Stimulated activated naive CD8-positive, alpha-beta T cell treated with anti-CD3 and anti-CD28 coated beads, Interleukin-15, Interleukin-2, amounts not matched to agents 100 ng/mL and 50 ng/mL, for 24 hours (primary cell): ENCODE measurements around the gene ZMIZ2.

Experiments used
- H3K27ac Mint-ChIP-seq: one replicate; pipeline ENCODE4 v1.8.0; 2021; ENCODE audit warnings: mild to moderate bottlenecking, mixed read lengths
- H3K27me3 Mint-ChIP-seq: one replicate; pipeline ENCODE4 v1.8.0; 2021; ENCODE audit warnings: mixed read lengths
- H3K36me3 Mint-ChIP-seq: one replicate; pipeline ENCODE4 v1.8.0; 2021; ENCODE audit warnings: low read depth, mixed read lengths
- H3K4me1 Mint-ChIP-seq: one replicate; pipeline ENCODE4 v1.8.0; 2021; ENCODE audit warnings: low read depth, mixed read lengths
- H3K4me3 Mint-ChIP-seq: one replicate; pipeline ENCODE4 v1.8.0; 2021; ENCODE audit warnings: mild to moderate bottlenecking, mixed read lengths
- H3K9me3 Mint-ChIP-seq: one replicate; pipeline ENCODE4 v1.8.0; 2021; ENCODE audit warnings: mixed read lengths

ZMIZ2 gene

GRCh38 chr7:44759246-44759645, 10.6 kb downstream of the ZMIZ2 start:
- Mint-ChIP-seq H3K36me3 (peaks cover 31% of the 10 kb centered on the region), H3K27me3 (no peaks in the 10 kb centered on the region), H3K27ac (no peak overlapping the region), H3K4me1 (peaks cover 10% of the 10 kb centered on the region), H3K4me3 (no peak overlapping the region), H3K9me3 (no peaks in the 10 kb centered on the region)

GRCh38 chr7:44760034-44760580, 11.5 kb downstream of the ZMIZ2 start:
- Mint-ChIP-seq H3K4me3 (no peak overlapping the region), H3K27me3 (no peaks in the 10 kb centered on the region), H3K27ac (no peak overlapping the region), H3K4me1 (peaks cover under 1% of the 10 kb centered on the region), H3K36me3 (peaks cover 38% of the 10 kb centered on the region), H3K9me3 (no peaks in the 10 kb centered on the region)

GRCh38 chr7:44761207-44762161, 12.8 kb downstream of the ZMIZ2 start:
- Mint-ChIP-seq H3K4me3 (no peak overlapping the region), H3K27me3 (no peaks in the 10 kb centered on the region), H3K36me3 (peaks cover 36% of the 10 kb centered on the region), H3K27ac (no peak overlapping the region), H3K4me1 (no peaks in the 10 kb centered on the region), H3K9me3 (no peaks in the 10 kb centered on the region)

GRCh38 chr7:44762300-44762699, 13.7 kb downstream of the ZMIZ2 start:
- H3K27me3 Mint-ChIP-seq, result no peaks in the 10 kb centered on the region
- no peak overlapping the region for H3K27ac Mint-ChIP-seq
- H3K36me3 Mint-ChIP-seq, result peaks cover 40% of the 10 kb centered on the region
- H3K4me1 Mint-ChIP-seq, result peaks cover 6% of the 10 kb centered on the region
- H3K9me3 Mint-ChIP-seq, result no peaks in the 10 kb centered on the region
- no peak overlapping the region for H3K4me3 Mint-ChIP-seq

- Mint-ChIP-seq H3K27me3 (no peaks in the 10 kb centered on the region), H3K4me3 (no peak overlapping the region), H3K9me3 (no peaks in the 10 kb centered on the region), H3K4me1 (peaks cover 12% of the 10 kb centered on the region), H3K36me3 (peaks cover 46% of the 10 kb centered on the region), H3K27ac (no peak overlapping the region)
These were observed 14.3 kb downstream of the ZMIZ2 start for GRCh38 chr7:44762726-44763522.

- Mint-ChIP-seq H3K27ac (no peak overlapping the region), H3K4me3 (no peak overlapping the region), H3K9me3 (no peaks in the 10 kb centered on the region), H3K27me3 (no peaks in the 10 kb centered on the region), H3K4me1 (peaks cover 23% of the 10 kb centered on the region), H3K36me3 (peaks cover 52% of the 10 kb centered on the region)
These were observed 15.4 kb downstream of the ZMIZ2 start for GRCh38 chr7:44764081-44764480.

GRCh38 chr7:44764665-44765578, 16.3 kb downstream of the ZMIZ2 start:
- no peak overlapping the region for H3K27ac Mint-ChIP-seq
- H3K27me3 Mint-ChIP-seq, result no peaks in the 10 kb centered on the region
- H3K9me3 Mint-ChIP-seq, result no peaks in the 10 kb centered on the region
- peaks cover 56% of the 10 kb centered on the region for H3K36me3 Mint-ChIP-seq
- H3K4me3 Mint-ChIP-seq, result no peak overlapping the region
- peaks cover 32% of the 10 kb centered on the region for H3K4me1 Mint-ChIP-seq

GRCh38 chr7:44765579-44766415, 17.1 kb downstream of the ZMIZ2 start:
- no peaks in the 10 kb centered on the region for H3K9me3 Mint-ChIP-seq
- peaks cover 54% of the 10 kb centered on the region for H3K36me3 Mint-ChIP-seq
- no peak overlapping the region for H3K4me3 Mint-ChIP-seq
- H3K4me1 Mint-ChIP-seq, result peaks cover 38% of the 10 kb centered on the region
- no peak overlapping the region for H3K27ac Mint-ChIP-seq
- no peaks in the 10 kb centered on the region for H3K27me3 Mint-ChIP-seq

GRCh38 chr7:44766416-44766801, 17.8 kb downstream of the ZMIZ2 start:
- Mint-ChIP-seq H3K36me3 (peaks cover 54% of the 10 kb centered on the region), H3K4me3 (no peak overlapping the region), H3K27me3 (no peaks in the 10 kb centered on the region), H3K9me3 (no peaks in the 10 kb centered on the region), H3K4me1 (peaks cover 41% of the 10 kb centered on the region), H3K27ac (no peak overlapping the region)

- no peaks in the 10 kb centered on the region for H3K9me3 Mint-ChIP-seq
- no peak overlapping the region for H3K4me3 Mint-ChIP-seq
- no peak overlapping the region for H3K27ac Mint-ChIP-seq
- peaks cover 46% of the 10 kb centered on the region for H3K36me3 Mint-ChIP-seq
- peaks cover 42% of the 10 kb centered on the region for H3K4me1 Mint-ChIP-seq
- no peaks in the 10 kb centered on the region for H3K27me3 Mint-ChIP-seq
These were observed 18.7 kb downstream of the ZMIZ2 start for GRCh38 chr7:44767134-44767911.

- H3K27me3 Mint-ChIP-seq, result no peaks in the 10 kb centered on the region
- H3K4me1 Mint-ChIP-seq, result peaks cover 42% of the 10 kb centered on the region
- no peaks in the 10 kb centered on the region for H3K9me3 Mint-ChIP-seq
- H3K27ac Mint-ChIP-seq, result no peak overlapping the region
- H3K36me3 Mint-ChIP-seq, result peaks cover 44% of the 10 kb centered on the region
- H3K4me3 Mint-ChIP-seq, result no peak overlapping the region
These were observed 19.4 kb downstream of the ZMIZ2 start for GRCh38 chr7:44767912-44768627.

GRCh38 chr7:44768628-44769371, 20.2 kb downstream of the ZMIZ2 start:
- Mint-ChIP-seq H3K36me3 (peaks cover 39% of the 10 kb centered on the region), H3K27me3 (no peaks in the 10 kb centered on the region), H3K4me3 (no peak overlapping the region)

More at GRCh38 chr7:44768628-44769371, 20.2 kb downstream of the ZMIZ2 start:
- H3K27ac Mint-ChIP-seq, result no peak overlapping the region
- H3K9me3 Mint-ChIP-seq, result no peaks in the 10 kb centered on the region
- peaks cover 42% of the 10 kb centered on the region for H3K4me1 Mint-ChIP-seq
